HG02759 (cell line): ENCODE data around the gene TSPAN14.
"Not testable (repeated sequence)": the region's sequence is repeated elsewhere in the genome, so short reads cannot be mapped to it uniquely, and the experiment has no call there.

Source experiments
- ATAC-seq: cut with Tn5 transposase; IDR thresholded peaks from one replicate; pipeline ENCODE4 v1.9.1; 2021; ENCODE audit warnings: mild to moderate bottlenecking, moderate library complexity; ENCODE audit not compliant: unreplicated experiment

The TSPAN14 gene, protein sequence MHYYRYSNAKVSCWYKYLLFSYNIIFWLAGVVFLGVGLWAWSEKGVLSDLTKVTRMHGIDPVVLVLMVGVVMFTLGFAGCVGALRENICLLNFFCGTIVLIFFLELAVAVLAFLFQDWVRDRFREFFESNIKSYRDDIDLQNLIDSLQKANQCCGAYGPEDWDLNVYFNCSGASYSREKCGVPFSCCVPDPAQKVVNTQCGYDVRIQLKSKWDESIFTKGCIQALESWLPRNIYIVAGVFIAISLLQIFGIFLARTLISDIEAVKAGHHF

GRCh38 chr10:80453842-80454512 lies at the start of gene TSPAN14:
TSPAN14 (plus strand) TSS chr10:80454310; CDS start chr10:80489234, 34,924 bp downstream.
- peak; percentile 69 for ATAC-seq

DNA sequence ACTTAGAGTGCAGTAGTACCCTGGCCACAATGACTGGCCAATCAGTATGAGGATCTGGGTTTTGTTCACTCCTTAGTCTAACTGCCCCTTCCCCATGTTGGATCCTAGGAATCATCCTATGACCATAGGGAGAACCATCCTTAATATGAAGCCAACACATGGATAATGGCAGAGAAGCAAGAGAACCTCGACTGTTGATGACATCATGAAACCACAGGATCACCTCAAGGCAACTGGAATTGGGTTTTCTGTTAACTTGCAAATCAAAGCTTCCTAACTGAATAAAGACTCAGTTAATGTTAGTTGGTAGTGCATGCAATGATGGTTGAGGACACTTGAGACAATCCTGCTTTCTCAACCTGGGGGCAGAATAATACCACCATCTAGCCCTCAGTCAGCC lies 49.1 kb upstream of the TSPAN14 start:
- ATAC-seq, result no peak

DNA sequence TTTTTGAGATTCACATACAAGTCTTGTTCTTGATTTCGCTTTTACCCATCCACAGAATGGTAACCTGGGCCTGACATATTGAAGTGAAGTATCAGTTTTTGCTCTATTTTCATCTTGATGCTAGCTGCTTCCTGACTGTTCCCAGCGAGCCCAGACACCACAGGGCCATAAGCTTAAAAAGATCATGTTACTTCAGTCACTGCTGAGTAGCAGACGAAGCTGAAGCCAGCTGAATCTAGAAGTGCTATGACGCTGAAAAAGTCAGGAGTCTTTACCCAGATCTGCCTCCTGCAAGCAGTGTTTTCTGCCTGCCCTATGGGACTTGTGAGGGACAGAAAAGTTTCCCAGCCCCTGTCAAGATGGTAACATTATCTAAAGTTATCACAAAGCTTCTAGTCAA lies 48.5 kb upstream of the TSPAN14 start:
- no peak for ATAC-seq

DNA sequence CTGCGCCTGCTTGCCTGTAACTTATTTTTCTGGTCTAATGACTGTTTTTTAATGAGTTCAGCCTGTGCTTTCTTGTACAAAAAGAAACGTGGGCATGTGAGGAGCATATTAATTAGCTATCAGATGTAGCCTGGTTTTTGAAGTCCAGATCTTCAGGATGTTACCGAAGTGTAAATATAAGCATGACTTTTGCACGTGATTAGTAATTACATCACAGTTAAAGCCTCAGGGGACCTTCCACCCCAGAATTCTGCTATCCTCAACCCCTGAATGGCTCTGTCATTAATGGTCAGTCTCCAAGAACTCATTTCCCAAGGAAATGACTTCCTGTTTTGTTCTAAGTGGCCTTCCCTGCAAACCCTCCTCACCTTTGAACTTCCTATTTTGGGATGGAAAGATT lies 47.9 kb upstream of the TSPAN14 start:
- ATAC-seq, result no peak

- ATAC-seq, result peak; percentile 28
These were observed 46.3 kb upstream of the TSPAN14 start for GRCh38 chr10:80407812-80408241.

DNA sequence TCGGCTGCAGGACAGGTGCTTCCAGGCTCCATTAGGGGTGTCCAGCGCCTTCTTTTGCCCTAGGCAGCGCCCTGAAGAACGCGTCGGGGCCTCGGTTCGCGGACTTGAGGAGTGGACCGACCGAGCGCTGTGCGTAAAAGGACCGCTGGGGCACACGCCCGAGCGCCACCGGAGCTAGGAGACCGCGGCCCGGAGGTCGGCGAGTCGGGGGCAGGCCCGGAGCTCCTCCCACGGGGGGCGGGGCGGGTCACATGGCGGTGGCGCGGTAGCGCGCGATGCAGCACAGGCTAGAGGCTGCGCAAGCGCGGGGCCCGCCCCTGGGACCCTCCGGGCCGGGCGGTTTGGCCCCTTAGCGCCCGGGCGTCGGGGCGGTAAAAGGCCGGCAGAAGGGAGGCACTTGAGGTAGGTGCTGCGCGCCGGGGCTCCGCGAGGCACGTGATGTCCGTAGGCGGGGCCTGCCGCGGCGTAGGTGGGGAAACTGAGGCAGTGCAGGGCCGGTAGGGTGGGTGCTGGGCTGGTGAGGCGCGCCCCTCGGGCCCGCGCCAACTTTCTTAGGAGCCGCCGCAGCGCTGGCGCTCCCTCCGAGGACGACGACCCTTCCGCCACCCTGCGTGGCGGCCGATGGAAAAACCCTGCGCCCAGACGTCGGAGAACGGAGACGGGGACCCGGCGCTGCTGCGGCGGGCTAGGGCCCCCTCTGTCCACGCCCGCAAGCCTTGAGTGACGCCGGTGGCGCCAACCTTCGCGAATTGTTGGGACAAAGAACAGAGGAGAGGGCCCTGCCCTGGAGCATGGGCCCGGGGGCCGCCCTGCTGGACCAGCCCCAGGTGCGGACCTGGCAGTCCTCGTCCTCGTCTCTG lies 45.6 kb upstream of the TSPAN14 start, which contains the start of gene PRXL2A:
Gene PRXL2A, plus strand, starts transcription at position 310 of the 860 bp plus-strand sequence. CDS start 11,917 bp downstream, outside the sequence.
- ATAC-seq, result peak; percentile 96

- no peak for ATAC-seq
These were observed 45.0 kb upstream of the TSPAN14 start for GRCh38 chr10:80409121-80409520.

GRCh38 chr10:80410122-80410521 lies 44.0 kb upstream of the TSPAN14 start:
- ATAC-seq, result no peak

GRCh38 chr10:80410578-80411145 lies 43.4 kb upstream of the TSPAN14 start:
- ATAC-seq, result no peak

DNA sequence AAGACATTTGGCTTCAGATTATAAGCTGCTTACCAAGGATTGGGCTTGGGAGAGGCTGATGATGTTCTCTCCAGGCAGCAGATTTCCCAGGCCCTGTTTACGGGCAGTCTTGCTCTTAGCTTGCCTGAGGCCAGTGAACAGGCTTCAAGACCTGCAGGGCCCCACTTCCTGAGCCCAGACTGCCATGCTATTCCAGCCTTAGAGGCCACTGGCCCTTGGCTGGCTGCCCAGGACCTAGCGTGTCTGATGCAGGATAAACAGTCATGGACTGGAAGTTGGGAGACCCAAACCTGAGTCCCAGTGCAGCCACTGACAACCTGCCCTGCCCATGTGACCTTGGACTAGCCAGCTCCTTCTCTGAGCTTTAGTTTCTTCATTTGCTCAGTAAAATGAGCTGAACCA lies 42.8 kb upstream of the TSPAN14 start:
- no peak for ATAC-seq

GRCh38 chr10:80411681-80412220 lies 42.4 kb upstream of the TSPAN14 start:
- ATAC-seq, result no peak

DNA sequence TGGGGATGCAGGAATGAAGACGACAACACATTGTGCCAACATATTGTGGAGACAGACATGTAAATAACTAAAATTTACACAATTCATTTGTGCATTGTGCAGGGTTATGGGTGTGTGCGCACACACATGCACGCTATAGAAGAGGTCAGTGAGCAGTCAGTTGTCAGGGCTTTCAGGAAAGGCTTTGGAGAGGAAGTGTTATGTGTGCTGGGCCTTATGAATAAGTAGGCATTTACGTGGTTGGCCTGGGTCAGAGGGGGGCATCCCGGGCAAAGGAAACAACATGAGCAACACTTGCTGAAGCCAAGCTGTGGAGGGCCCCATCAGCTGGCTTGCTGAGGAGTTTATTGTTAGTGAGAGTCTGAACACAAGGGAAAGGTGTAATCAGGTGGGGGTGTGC lies 41.6 kb upstream of the TSPAN14 start:
- no peak for ATAC-seq

- no peak for ATAC-seq
These were observed 40.7 kb upstream of the TSPAN14 start for GRCh38 chr10:80413271-80413996.

DNA sequence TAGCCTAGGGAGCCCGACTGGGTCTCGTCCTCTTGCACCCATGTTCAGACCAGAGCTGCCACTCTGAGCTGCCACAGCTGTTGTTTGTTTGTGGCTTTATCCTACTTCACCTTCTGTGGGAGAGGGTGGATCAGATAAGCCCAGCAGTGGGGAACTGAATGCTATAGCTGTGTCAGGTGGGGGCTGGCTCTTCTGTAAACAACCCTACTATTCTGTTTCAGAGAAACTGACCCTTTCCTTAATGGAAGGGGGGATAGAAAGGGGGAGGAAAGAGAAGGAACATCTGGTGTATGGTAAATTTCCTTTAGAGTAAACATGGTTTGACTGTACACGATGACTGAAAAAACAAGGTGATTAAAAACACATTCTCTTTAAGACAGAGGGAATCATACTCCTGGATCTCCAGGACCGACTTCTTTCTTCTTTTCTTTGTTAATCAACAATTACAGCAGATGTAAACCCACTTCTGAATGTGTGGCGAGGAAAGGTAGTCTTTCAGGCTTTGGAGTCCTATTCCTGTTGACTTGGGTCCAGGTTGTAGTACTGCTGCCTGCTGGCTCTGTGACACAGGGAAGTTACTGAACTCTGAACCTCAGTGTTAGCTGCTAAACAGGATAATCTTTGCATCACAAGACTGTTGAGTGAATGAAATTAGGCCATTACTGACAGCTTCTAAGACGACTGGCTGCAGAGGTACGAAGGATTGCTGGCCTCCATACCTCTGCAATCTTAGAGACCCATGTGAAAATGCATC lies 39.8 kb upstream of the TSPAN14 start:
- no peak for ATAC-seq

GRCh38 chr10:80415734-80416478 lies 38.2 kb upstream of the TSPAN14 start:
- ATAC-seq, result no peak

DNA sequence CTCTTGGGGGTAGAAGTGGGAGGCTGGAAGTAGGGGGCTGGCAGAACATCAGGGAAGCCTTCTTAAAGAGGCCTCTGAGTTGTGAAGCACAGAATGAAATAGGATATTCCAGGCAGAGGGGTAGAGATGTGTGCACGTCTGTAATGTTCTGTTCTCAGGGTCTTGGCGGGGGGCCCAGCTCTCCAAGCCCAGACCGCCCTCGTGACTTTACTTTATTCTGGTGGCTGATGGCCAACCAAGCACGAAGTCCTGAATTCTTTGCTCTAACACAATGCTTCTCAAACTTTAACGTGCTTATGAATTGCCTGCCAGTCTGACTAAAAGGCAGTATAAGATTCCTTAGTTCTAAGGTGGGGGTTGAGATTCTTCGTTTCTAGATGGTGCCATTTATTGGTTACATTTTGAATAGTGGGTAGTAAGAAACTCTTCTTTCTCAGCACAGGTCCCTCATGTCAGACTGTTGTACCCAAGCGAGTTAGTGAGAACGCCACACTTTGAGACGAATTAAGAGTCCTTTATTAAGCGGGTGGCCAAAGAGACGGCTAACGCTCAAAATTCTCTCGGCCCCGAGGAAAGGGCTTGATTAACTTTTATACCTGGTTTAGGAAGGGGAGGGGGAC lies 37.5 kb upstream of the TSPAN14 start:
- no peak for ATAC-seq

DNA sequence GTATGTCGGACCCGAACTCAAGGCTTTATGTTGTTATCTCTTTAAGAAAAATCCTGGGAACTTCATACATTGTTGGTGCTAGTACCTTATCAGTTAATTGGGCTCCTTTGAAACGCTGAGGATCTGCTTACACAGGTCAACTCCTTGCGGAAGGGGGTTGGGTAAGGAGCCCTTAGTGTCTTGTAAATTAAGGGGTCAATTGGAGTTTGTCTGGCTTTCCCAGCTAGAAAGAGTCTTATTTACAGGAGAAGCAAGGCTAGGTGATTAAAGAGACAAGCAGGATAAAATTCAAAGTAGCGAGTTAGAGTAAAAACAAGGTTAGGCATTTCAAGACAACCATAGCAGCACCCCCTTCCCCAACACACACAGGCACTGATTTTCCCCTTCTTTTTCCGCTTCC lies 36.9 kb upstream of the TSPAN14 start:
- not testable (repeated sequence) for ATAC-seq

- ATAC-seq, result peak; percentile 30
These were observed 32.9 kb upstream of the TSPAN14 start for GRCh38 chr10:80421050-80421706.
